Activated CD4-positive, alpha-beta T cell treated with anti-CD3 and anti-CD28 coated beads, Interleukin-2, amount 50 U/mL, for 24 hours (primary cell): ENCODE results near the gene GLI3.

Source experiments
- DNase-seq, 2 donors: peaks; one replicate each; pipeline ENCODE4 v3.0.0-alpha.2; 2020; ENCODE audit warnings: low read depth in 1 of 2, low spot score in 1 of 2

The GLI3 gene

GRCh38 chr7:41974870-41975557 is 262.0 kb downstream of the GLI3 start:
- no peak for DNase-seq

- no peak for DNase-seq
These were observed 263.7 kb downstream of the GLI3 start for GRCh38 chr7:41973202-41973730.

- no peak for DNase-seq
These were observed 264.2 kb downstream of the GLI3 start for GRCh38 chr7:41972776-41973175.

GRCh38 chr7:41972270-41972669 is 264.7 kb downstream of the GLI3 start:
- DNase-seq: no peak

GRCh38 chr7:41971640-41972187 is 265.3 kb downstream of the GLI3 start:
- no peak for DNase-seq

- no peak for DNase-seq
These were observed 266.1 kb downstream of the GLI3 start for GRCh38 chr7:41970941-41971340.

- no peak for DNase-seq
These were observed 267.4 kb downstream of the GLI3 start for GRCh38 chr7:41969561-41970105.

GRCh38 chr7:41967156-41967555 is 269.9 kb downstream of the GLI3 start:
- no peak for DNase-seq

- no peak for DNase-seq
These were observed 271.0 kb downstream of the GLI3 start for GRCh38 chr7:41965951-41966505.

GRCh38 chr7:41964849-41965745 is 271.9 kb downstream of the GLI3 start:
- DNase-seq: no peak

GRCh38 chr7:41964183-41964753 is 272.7 kb downstream of the GLI3 start:
- DNase-seq: no peak

GRCh38 chr7:41956705-41957104 is 280.3 kb downstream of the GLI3 start:
- DNase-seq: no peak

- DNase-seq: no peak
These were observed 280.9 kb downstream of the GLI3 start for GRCh38 chr7:41955893-41956675.

- no peak for DNase-seq
These were observed 281.6 kb downstream of the GLI3 start for GRCh38 chr7:41955451-41955850.

GRCh38 chr7:41954976-41955375 is 282.0 kb downstream of the GLI3 start:
- DNase-seq: no peak

- DNase-seq: no peak
These were observed 288.5 kb downstream of the GLI3 start for GRCh38 chr7:41948503-41948902.

GRCh38 chr7:41943094-41943577 is 293.9 kb downstream of the GLI3 start:
- peak; percentile 50 to 63 for DNase-seq

- no peak for DNase-seq
These were observed 294.4 kb downstream of the GLI3 start for GRCh38 chr7:41942468-41943093.

- DNase-seq: peak; percentile 23 to 51
These were observed 296.2 kb downstream of the GLI3 start for GRCh38 chr7:41940760-41941343.
